Mesothelial cell of epicardium (in vitro differentiated cells): Measurements from ENCODE around the gene LRRD1. TPM values are rescaled to one million over a fixed set of nuclear protein-coding genes. Genes with fewer than 3 reads are reported as not detected.

Experiments used
- DNase-seq, 2 experiments: peaks; one replicate each; pipeline ENCODE4 v3.0.0; 2021; ENCODE audit warnings: low spot score in 2 of 2; ENCODE audit not compliant: unreplicated experiment in 2 of 2
- H3K27ac Mint-ChIP-seq: 2 replicates; pipeline ENCODE4 v1.8.0; 2021; ENCODE audit warnings: mixed read lengths
- H3K27me3 Mint-ChIP-seq: 2 replicates; pipeline ENCODE4 v1.8.0; 2021; ENCODE audit warnings: low read depth, mixed read lengths
- H3K36me3 Mint-ChIP-seq: 2 replicates; pipeline ENCODE4 v1.8.0; 2021; ENCODE audit warnings: mixed read lengths
- H3K4me1 Mint-ChIP-seq: 2 replicates; pipeline ENCODE4 v1.8.0; 2021; ENCODE audit warnings: mixed read lengths
- H3K4me3 Mint-ChIP-seq: 2 replicates; pipeline ENCODE4 v1.8.0; 2021; ENCODE audit warnings: mild to moderate bottlenecking, moderate library complexity, mixed read lengths
- H3K9me3 Mint-ChIP-seq: 2 replicates; pipeline ENCODE4 v1.8.0; 2021; ENCODE audit warnings: mixed read lengths
- total RNA-seq: library from RNA; stranded (reverse); gene quantifications from 3 replicates; pipeline ENCODE4 v1.2.1, GENCODE V29; 2021
- TF ChIP-seq, protein P1 (sequence below): fragments of 200-600 bp; sonication (generic); IDR thresholded peaks from one replicate; pipeline ENCODE4 v1.5.0; 2021; ENCODE audit warnings: antibody characterized with exemption; ENCODE audit not compliant: unreplicated experiment

Gene LRRD1
- total RNA-seq, 1 donor from 2014 or later = 0.42 TPM

DNA sequence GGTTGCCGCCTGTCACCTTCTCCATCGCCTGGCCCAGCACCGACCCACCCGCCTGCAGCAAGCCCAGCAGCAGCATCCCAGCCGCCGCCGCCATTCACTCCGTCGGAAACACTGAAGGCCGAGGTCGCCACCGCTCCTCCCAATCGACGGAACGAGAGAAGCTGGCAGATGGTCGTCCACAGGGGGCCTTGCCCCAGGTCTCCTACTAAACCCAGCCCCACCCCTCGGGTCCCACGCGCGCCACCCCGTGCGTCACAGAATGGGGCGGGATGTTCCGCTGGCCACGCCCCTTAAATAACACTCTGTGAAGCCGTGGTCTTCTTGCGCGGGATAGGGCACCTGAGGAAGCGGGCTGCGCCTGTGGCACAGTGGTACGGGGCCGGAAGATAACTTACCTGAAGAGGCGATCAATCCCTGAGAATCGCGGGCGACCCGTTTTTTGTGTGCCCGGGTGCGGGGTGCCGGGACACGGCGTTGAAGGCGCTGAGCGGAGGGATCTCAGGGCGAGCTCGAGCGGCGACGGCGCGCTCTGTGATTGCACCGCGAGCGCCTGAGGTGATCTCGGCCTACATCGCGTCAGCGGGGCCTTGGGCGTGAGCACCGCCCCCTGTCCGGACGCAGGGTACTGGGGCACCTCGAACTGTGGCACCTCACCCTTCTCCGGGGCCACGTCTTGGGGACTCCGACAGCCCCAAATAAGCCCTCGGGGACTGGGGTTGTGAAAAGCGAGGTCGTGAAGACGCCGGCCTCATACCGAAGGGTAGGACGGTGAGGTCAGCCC is 44.5 kb downstream of the LRRD1 start, which contains the start of gene CYP51A1:
Gene CYP51A1 (minus strand): TSS at position 207 of the 781 bp plus-strand sequence. CDS start 113 bp downstream, at position 94.
- TF ChIP-seq, protein P1, sequence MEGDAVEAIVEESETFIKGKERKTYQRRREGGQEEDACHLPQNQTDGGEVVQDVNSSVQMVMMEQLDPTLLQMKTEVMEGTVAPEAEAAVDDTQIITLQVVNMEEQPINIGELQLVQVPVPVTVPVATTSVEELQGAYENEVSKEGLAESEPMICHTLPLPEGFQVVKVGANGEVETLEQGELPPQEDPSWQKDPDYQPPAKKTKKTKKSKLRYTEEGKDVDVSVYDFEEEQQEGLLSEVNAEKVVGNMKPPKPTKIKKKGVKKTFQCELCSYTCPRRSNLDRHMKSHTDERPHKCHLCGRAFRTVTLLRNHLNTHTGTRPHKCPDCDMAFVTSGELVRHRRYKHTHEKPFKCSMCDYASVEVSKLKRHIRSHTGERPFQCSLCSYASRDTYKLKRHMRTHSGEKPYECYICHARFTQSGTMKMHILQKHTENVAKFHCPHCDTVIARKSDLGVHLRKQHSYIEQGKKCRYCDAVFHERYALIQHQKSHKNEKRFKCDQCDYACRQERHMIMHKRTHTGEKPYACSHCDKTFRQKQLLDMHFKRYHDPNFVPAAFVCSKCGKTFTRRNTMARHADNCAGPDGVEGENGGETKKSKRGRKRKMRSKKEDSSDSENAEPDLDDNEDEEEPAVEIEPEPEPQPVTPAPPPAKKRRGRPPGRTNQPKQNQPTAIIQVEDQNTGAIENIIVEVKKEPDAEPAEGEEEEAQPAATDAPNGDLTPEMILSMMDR = no peak
- peak within 1 kb of the TSS; percentile 97 for H3K4me3 Mint-ChIP-seq
- peaks cover 48% of the 10 kb centered on the region for H3K4me1 Mint-ChIP-seq
- H3K36me3 Mint-ChIP-seq = peaks cover 4% of the 10 kb centered on the region
- H3K27me3 Mint-ChIP-seq = no peaks in the 10 kb centered on the region
- no peaks in the 10 kb centered on the region for H3K9me3 Mint-ChIP-seq
- peak; percentile 74 to 92 for DNase-seq
- H3K27ac Mint-ChIP-seq = peak within 1 kb of the TSS; percentile 100

DNA sequence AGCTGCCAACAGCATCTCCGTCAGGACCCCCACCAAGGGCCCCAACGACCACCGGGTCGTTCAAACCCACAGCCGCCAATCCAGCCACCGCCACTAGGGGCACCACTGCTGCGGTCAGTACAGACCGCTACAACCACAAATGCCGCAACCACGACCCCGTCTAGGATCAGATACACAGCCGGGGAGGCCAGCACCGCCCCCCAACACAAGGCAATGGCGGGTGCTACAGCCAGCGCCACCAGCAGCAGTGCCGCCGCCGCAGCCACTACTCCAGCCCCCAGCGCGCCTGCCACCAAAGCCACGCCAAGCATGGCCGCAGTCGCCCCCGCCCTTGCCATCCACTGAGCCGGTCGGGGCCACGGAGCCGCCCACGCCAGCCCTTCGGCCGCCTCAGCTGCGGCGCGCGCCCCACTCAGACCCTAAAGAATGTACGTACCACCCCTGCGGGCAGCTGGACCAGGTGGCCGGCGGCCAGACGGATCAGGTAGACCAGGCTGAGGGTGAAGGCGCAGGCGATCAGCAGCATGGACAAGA is 45.1 kb downstream of the LRRD1 start:
- H3K36me3 Mint-ChIP-seq = peaks cover 5% of the 10 kb centered on the region
- DNase-seq = peak; percentile 61 to 87
- no peaks in the 10 kb centered on the region for H3K27me3 Mint-ChIP-seq
- TF ChIP-seq, protein P1 = peak; percentile 87
- peak overlapping the region; percentile 100 for H3K27ac Mint-ChIP-seq
- peak overlapping the region; percentile 97 for H3K4me3 Mint-ChIP-seq
- H3K9me3 Mint-ChIP-seq = no peaks in the 10 kb centered on the region
- peaks cover 48% of the 10 kb centered on the region for H3K4me1 Mint-ChIP-seq

GRCh38 chr7:92133133-92133736 is 45.7 kb downstream of the LRRD1 start:
- no peaks in the 10 kb centered on the region for H3K27me3 Mint-ChIP-seq

GRCh38 chr7:92131764-92132330 is 47.1 kb downstream of the LRRD1 start:
- Mint-ChIP-seq H3K4me3 (peak overlapping the region; percentile 40), H3K4me1 (peaks cover 41% of the 10 kb centered on the region)

More at GRCh38 chr7:92133133-92133736, 45.7 kb downstream of the LRRD1 start:
- peaks cover 7% of the 10 kb centered on the region for H3K36me3 Mint-ChIP-seq
- DNase-seq = no peak
- peak overlapping the region; percentile 100 for H3K27ac Mint-ChIP-seq
- no peaks in the 10 kb centered on the region for H3K9me3 Mint-ChIP-seq
- TF ChIP-seq, protein P1 = no peak
- peaks cover 48% of the 10 kb centered on the region for H3K4me1 Mint-ChIP-seq
- peak overlapping the region; percentile 97 for H3K4me3 Mint-ChIP-seq

DNA sequence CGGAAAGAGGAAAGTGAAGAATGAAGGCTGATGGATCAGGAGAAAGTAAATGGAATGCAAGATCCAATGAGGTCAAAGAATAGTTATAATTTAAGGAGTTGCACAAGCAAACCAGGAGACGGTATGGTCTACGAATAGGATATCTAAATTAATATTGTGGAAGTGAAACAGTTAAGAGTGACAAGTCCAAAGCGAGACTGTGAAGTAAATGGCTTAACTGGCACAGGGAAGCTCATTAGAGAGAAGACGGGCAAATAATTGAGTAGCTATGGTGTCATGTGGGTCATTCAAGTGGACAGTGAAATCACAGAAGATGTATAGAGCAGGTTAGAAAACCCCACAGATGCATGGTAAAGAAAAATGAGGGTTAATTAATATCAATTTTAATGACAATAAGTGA is 47.8 kb downstream of the LRRD1 start:
- TF ChIP-seq, protein P1 = no peak
- no peak for DNase-seq
- Mint-ChIP-seq H3K4me3 (no peak overlapping the region), H3K9me3 (no peaks in the 10 kb centered on the region), H3K27ac (peak overlapping the region; percentile 1), H3K27me3 (no peaks in the 10 kb centered on the region), H3K36me3 (peaks cover 22% of the 10 kb centered on the region), H3K4me1 (peaks cover 38% of the 10 kb centered on the region)

More at GRCh38 chr7:92131764-92132330, 47.1 kb downstream of the LRRD1 start:
- TF ChIP-seq, protein P1 = no peak
- Mint-ChIP-seq H3K27ac (peak overlapping the region; percentile 58), H3K36me3 (peaks cover 17% of the 10 kb centered on the region), H3K9me3 (no peaks in the 10 kb centered on the region), H3K27me3 (no peaks in the 10 kb centered on the region)
- no peak for DNase-seq
